22Rv1 (cell line): Measurements from ENCODE around the gene OBI1.

Experiments
- ZFX ChIP-seq: fragments of 450-650 bp; IDR thresholded peaks from 2 replicates; pipeline ENCODE4 v1.6.1; 2017; ENCODE audit warnings: antibody characterized with exemption, borderline replicate concordance
- TF ChIP-seq, protein P1 (sequence below): fragments of 450-650 bp; IDR thresholded peaks from 2 replicates; pipeline ENCODE4 v1.5.1; 2017; ENCODE audit warnings: mild to moderate bottlenecking

GRCh38 chr13:78592584-78592983 is 66.4 kb downstream of the OBI1 start:
- TF ChIP-seq, protein P1, sequence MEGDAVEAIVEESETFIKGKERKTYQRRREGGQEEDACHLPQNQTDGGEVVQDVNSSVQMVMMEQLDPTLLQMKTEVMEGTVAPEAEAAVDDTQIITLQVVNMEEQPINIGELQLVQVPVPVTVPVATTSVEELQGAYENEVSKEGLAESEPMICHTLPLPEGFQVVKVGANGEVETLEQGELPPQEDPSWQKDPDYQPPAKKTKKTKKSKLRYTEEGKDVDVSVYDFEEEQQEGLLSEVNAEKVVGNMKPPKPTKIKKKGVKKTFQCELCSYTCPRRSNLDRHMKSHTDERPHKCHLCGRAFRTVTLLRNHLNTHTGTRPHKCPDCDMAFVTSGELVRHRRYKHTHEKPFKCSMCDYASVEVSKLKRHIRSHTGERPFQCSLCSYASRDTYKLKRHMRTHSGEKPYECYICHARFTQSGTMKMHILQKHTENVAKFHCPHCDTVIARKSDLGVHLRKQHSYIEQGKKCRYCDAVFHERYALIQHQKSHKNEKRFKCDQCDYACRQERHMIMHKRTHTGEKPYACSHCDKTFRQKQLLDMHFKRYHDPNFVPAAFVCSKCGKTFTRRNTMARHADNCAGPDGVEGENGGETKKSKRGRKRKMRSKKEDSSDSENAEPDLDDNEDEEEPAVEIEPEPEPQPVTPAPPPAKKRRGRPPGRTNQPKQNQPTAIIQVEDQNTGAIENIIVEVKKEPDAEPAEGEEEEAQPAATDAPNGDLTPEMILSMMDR, result no peak
- TF ChIP-seq ZFX, result no peak
